Caki2 (cell line): ENCODE results near the gene SULT1A2. TPM values are rescaled to one million over a fixed set of nuclear protein-coding genes. Genes with fewer than 3 reads are reported as not detected.
"Not testable (repeated sequence)": the region's sequence is repeated elsewhere in the genome, so short reads cannot be mapped to it uniquely, and the experiment has no call there.

ENCODE experiments used
- DNase-seq: peaks from one replicate; pipeline ENCODE4 v3.0.0-alpha.2; 2015; ENCODE audit warnings: low read depth
- in situ Hi-C: cut with HindIII; loops from 2 replicates; pipeline ENCODE4 v1.10.0; 2016; ENCODE audit warnings: low sequenced_read_pairs, low pct_unique_long_range_greater_than_20kb, mixed read lengths
- total RNA-seq: library from RNA; depleted of rRNA; stranded (reverse); fragments of >200 nt; shearing (Covaris generic); gene quantifications from 2 replicates; pipeline ENCODE4 v1.2.3, GENCODE V29; 2014; ENCODE audit warnings: low replicate concordance

The SULT1A2 gene
- total RNA-seq, 1 experiment from 2014 or later = not detected

DNA sequence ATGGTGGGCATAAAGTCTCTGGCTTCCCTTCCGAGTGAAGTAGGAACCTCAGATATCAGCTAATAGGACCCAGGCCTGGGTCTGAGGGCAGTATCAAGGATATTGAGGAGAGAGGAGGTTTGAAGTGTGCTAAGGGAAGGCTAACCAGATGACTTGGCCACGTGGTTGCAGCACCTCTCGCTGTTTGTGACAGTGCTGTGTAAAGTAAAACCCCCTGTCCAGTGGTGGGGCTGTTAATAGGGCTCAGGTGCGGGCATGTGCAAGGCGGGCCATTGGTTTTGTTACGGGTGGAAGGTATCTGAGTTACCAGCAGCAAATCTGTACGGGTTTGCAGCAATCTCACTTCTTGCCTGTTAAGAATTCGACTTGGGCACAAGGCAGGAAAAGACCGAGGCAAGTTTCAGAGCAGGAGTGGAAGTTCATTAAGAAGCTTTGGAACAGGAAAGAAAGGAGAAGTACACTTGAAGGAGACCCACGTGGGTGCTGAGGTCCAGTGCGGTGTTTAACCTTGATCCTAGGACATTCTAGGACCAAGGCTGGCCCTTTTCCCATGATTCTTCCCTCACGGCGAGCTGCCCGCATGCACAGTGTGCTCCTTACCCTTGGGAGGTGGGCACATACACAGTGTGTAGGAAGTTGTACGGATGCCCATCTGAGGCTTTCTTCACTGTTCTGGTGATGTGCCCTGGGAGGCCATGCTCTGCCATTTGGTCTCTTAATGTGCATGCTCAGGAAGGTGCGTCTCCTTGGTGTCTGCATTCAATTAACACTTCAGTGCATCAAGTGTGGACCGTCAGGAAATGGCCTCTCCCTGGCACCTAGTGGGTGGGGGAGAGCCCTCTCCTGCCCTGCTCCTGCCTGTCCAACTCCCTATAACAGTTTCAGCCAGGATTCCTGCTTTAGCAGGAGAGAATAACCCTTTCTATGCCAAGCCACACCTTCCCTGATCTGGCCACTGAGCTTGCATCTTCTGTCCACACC is 22.8 kb downstream of the SULT1A2 start:
- in situ Hi-C loops = no loop called here
- no peak for DNase-seq

DNA sequence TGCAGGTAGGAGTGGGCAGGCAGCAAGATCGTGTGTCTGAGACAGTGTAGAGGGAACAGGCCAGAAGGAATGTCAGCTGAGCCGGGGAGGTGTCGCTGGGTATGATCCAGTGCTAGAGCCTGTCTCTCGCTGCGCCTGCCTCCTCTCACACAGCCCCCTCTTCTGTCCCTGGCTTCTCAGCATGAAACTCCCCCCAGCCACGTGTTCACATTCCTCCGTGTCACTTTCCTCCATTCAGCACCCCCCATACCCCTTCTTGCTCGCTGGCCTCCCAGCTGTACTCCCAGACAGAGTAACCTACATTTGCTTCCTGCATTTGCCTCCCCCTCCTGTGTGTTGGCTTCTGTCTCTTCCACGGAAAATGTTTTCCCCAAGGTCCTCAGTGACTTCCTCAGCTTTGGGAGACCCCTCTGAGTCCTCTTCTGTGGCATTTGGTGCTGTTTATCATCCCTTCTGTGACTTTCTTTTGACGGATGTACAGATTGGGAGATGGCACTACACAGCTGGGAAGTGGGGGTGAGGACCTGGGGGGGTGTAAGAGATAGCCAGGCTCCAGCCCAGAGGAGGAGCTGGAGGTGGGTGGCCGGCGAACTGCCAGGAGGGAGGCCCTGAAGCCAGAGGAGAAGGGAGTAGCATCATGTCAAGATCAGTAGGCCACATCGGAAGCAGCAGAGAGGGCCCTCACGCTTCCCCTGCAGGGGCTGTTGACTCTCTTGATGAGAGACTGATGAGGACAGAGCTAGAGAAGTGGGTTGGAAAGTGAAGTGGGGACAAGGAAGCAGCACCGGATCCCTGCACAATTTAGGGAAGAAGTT is 23.9 kb downstream of the SULT1A2 start:
- in situ Hi-C loops = no loop called here
- no peak for DNase-seq

DNA sequence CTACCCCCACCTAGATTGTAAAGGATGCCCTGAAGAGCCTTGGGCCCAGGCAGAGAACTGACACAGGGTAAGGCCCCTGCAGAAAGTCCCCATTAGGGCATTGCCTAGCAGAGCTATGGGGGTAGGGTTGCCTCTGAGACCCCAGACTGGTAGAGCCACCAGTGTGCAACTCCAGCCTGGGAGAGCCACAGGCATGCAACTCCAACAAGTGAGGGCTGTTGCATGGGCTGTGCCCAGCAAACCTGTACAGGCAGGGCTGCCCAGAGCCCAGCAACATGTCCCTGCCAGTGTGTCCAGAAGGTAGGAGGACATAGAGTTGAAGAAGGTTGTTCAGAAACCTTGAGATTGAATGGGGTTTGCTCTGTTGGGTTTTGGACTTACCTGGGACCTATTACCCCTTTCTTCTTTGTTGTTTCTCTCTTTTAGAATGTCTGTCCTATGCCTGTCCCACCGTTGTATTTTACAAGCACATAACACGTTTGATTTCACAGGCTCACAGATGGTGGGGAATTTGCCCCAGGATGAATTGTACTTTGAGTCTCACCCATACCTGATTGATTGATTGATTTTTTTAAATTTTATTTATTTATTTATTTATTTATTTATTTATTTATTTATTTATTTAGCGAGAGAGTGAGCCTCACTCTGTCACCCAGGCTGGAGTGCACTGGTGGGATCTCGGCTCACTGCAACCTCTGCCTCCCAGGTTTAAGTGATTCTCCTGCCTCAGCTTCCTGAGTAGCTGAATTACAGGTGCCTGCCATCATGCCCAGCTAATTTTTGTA is 26.7 kb downstream of the SULT1A2 start:
- DNase-seq = no peak
- in situ Hi-C loops = no loop called here

DNA sequence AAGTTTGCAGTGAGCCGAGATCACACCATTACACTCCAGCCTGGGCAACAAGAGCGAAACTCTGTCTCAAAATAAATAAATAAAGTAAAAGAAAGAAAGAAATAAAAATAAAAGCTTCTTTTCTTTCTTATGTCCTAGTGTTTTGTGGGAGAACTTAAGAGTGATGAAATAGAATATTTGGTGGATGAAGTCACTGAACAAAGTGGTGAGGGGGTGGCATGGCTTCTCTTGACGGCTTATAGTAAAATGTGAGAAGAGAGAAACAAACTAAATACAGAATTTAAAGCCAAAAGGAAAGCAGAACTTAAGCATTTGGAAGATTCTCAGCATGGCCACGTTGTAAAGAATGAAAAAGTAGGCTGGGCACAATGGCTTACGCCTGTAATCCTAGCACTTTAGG is 27.8 kb downstream of the SULT1A2 start:
- no peak for DNase-seq
- in situ Hi-C loops = no loop called here

DNA sequence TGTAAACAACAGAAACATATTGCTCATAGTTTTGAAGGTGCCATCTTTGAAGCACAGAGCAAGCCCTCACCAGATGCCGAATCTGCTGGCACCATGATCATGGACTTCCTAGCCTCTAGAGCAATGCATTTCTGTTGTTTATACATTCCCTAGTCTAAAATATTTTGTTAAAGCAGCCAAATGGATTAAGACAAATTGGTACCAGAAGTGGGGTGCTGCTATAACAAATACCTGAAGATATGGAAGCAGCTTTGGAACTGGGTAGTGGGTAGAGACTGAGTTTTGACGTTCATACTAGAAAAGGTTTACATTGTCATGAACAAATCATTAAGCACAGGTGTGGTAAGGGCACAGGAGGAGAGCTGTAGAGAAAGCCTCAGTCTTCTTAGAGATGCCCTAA is 29.6 kb downstream of the SULT1A2 start:
- DNase-seq = no peak
- in situ Hi-C loops = no loop called here

DNA sequence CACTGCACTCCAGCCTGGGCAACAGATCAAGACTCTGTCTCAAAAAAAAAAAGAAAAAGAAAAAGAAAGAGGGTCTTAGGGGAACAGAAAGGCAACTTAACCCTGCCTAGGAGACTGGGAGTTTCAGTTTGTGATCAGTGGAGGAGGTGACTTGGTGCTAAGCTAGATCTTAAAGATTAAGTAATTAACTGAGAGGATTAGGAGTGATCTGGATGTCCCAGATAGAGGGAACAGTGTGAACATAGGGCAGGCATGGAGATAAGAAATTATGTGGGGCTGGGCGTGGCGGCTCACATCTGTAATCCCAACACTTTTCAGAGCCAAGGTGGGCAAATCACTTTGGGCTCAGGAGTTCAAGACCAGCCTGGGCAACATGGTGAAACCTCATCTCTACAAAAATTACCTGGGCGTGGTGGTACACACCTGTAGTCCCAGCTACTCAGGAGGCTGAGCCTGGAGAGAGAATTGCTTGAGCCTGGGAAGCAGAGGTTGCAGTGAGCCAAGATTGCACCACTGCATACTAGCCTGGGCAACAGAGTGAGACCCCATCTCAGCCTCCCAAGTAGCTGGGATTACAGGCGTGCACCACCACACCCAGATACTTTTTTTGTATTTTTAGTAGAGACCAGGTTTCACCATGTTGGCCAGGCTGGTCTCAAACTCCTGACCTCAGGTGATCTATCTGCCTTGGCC is 30.5 kb downstream of the SULT1A2 start:
- in situ Hi-C loops, DNase-seq: not testable (repeated sequence)

DNA sequence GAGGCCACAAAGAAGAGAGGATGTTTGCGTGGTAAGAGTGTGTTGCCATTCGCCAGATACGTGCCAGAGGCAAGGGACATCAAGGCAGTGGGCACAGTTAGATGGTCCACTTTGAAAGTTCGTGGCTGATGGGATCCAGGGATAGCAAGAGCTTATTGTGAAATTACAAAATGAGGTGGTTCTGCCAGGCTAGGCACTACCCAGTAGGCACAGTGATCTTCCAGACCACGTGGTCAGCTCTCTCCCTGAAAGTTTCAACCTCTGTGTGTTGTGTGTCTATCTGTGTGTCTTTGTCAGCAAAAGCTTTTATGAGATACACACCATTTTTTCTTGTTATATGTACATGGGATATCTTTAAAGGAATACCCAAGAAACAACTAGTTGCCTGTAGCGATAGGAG is 33.6 kb downstream of the SULT1A2 start:
- no peak for DNase-seq
- in situ Hi-C loops = no loop called here

DNA sequence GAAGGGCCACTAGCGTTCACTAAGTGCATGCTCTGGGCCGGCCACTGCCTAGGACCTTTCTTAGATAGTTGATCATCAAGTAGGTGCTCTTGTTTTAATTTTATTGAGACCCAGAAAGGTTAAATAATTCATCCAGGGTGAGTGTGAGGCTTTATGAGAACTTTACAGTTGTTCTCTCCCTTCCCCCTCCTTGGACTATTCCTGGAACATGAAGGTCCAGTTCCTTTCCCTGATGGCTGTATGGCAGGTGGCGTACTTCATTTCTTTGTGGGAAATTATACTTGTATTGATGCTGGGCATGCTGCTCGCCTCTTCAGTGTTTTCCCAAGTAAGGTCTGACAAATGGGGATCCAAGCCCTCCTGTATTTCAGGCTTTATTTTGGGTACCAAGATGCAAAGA is 34.7 kb downstream of the SULT1A2 start:
- in situ Hi-C loops = no loop called here
- DNase-seq = no peak

DNA sequence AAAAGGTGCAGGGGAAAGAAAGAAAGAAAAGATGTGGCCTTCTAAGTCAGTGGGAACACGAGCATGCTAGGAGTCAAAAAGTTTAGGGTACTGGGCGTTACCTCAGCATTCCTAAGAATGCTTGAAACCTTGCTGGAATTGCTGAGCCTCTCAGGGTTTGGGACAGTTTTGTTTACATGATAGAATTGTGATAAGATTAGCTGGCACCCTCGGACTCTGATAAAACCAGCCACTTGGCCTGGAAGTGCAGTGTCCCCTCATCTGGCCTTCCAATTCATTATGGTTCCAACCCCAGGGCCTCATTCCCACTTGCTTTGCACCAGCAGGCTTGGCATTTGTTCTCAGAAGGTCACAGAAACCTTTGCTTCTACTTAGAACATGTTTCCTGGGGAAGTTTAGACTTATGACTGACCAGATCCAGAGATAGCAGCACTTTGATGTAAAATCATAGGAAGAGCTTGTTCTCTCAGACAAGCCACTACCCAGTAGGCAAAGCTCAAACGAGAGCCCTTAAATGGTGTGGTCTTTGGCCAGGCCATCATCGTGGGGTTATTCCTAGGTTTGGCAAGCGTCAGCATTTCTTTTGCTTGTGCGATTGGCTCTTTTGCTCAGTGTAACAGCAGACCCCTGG is 35.2 kb downstream of the SULT1A2 start:
- in situ Hi-C loops = no loop called here
- no peak for DNase-seq

DNA sequence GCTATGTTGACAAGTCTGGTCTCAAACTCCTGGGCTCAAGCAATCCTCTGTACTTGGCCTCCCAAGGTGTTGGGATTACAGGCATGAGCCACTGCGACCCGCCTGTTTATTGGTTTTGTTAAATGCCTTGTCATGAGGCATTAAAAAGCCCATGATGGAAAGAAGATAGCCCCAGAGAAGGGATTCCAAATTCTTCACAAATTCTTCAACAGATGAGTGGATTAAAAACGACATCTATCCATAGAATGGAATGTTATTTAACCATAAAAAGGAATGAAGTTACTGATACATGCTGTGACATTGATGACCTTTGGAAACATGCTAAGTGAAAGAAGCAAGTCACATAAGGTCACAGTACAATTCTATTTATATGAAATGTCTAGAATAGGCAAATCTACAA is 38.4 kb downstream of the SULT1A2 start:
- no peak for DNase-seq
- in situ Hi-C loops = no loop called here

DNA sequence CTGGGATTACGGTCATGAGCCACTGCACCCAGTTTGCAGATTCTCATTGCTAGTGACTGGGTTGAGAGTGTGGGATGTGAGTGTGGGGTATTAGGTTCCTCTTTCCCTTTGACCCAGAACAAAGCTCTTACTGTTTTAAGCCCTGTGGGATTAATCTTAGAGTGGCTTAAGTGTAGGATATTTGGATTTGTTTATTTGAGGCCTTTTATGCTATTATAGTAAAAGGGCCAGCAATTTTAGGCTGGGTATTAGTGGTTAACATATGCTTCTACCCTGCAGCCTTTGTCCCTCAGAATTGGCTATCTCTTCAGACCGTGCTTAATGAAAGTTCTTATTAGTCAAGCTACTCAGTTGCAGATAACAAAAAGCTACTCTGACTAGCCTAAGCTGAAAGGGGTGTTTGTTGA is 39.9 kb downstream of the SULT1A2 start:
- no peak for DNase-seq
- in situ Hi-C loops = no loop called here

DNA sequence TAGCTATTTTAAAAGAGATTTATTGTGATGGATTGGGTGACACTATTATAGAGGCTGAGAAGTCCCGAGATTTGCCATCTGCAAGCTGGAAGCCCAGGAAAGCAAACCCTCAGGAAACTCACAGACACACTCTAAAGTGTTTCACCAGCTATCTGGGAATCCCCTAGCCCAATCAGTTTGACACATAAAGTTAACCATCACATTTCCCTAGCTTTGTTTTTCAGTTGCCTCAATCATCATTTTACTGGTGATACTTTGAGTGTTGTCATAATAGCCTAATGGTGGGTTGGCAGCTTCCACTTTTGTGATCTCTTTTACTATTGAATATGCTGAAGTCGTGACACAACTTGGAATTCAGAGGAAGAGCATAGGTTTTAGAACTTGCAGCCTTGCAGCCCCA is 41.3 kb downstream of the SULT1A2 start:
- no peak for DNase-seq
- in situ Hi-C loops = no loop called here

DNA sequence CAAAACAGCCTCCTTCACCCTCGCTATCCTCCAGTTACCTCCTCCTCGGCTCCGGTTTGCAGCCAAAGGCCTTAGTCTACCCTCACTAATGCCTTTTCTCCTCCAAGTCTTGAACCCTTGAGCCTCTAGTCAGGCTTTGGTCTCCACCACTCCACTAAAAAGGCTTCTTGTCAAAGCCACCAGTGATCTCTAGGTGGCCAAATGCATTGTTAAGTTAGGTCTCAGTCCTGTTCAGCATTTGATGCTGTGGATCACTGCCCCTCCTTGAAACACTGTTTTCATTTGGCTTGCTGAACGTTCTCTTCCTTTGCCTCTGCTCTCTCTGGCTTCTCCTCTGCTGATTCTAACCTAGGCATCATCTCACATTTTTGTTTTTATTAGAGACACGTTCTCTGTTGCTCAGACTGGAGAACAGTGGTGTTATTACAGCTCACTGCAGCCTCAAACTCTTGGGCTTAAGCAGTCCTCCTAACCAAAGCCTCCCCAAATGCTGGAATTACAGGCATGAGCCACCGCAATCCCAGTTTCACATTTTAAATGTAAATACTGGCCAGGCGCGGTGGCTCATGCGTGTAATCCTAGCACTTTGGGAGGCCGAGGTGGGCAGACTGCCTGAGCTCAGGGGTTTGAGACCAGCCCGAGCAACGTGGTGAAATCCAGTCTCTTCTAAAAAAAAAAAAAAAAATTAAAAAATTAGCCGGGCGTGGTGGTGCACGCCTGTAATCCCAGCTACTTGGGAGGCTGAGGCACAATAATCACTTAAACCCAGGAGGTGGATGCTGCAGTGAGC is 42.0 kb downstream of the SULT1A2 start:
- in situ Hi-C loops = no loop called here
- no peak for DNase-seq

DNA sequence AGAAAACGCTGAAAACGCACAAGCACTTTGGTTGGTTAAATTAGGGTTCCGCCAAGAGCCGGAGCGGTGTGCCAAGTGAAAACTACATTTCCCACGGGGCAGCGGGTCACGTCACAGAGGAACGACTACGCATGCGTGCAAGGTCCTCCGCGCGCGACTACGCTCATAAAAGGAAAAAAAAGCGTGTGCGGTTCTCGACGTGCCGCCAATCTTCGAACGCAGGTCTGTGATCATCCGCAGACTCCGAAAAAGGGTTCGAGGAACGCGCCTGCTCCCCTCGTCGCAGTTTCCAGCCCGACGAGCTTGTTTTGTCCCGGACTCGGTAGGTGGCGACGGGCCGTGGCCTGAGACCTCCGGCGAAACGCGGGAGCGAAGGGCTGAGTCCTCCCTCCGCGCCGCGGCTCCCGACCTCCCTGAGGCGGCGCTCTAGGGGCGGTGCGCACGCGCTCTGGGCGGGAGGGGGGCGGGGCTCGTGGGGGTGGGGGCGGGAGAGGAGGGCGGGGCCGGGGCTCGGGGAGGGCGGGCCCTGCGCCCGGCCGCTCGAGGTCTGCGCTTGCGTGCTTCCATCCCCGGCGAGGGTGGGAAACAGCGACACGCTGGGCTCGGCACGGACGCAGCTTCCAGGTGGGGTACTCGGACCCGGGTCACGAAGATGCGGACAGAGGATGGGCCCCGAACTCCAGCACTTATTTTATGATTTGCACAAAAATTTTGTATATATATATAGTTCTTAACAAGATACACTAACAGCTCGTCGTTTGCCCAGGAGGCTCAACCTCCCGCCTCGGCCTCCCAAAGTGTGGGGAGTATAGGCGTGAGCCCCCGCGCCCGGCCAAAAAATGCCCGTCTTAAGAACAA is 42.8 kb downstream of the SULT1A2 start, which contains the start of gene SGF29:
Gene SGF29, plus strand, starts transcription at position 145 of the 858 bp plus-strand sequence. CDS start 27,150 bp downstream, outside the sequence.
- peak; percentile 93 for DNase-seq
- in situ Hi-C loops = no loop called here

DNA sequence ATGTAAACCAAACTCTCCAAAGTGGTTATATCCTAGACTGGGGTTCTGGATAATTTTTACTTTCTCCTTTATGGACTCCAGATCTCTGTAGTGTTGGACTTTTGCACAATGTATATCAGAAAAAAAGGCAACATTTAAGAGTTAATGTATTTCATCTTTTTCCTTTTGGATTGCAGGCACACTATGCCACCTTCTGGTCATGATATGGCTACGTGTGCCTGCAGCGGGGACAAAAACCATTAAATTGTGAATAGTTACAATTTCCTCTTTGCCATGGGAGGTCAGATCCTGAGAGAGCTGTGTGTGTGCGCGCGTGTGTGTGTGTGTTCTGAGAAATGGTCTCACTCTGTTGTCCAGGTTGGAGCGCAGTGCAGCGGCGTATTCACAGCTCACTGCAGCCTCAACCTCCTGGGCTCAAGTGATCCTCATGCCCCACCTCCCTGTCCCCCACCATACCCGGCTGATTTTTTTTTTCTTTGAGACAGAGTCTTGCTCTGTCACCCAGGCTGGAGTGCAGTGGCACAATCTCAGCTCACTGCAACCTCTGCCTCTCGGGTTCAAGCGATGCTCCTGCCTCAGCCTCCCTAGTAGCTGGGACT is 47.5 kb downstream of the SULT1A2 start:
- in situ Hi-C loops = no loop called here
- DNase-seq = peak; percentile 62
